Measurements from ENCODE around the gene ZNF253. TPM values are rescaled to one million over a fixed set of nuclear protein-coding genes. Genes with fewer than 3 reads are reported as not detected.

The ZNF253 gene
- total and polyA plus RNA-seq, 4 donors = 1.7 to 3.7 (median 2.8) TPM

- 66% methylated on average over 1 of the region's 1 CpG for WGBS
- H3K27me3 ChIP-seq (ENCODE audit: control insufficient read depth in 4 of 4, insufficient read depth in 4 of 4, low read length in 3 of 4) = no peaks in the 10 kb centered on the region
- no peak overlapping the region for H3K9ac ChIP-seq (ENCODE audit: low read depth in 1 of 2, low read length in 2 of 2)
- H3K9me3 ChIP-seq (ENCODE audit: control insufficient read depth in 4 of 4, low read length in 3 of 4) = peaks cover 0 to 19% (median 4%) of the 10 kb centered on the region in 4 donors
- DNase-seq (ENCODE audit: low spot score) = no peak
- H3K4me3 ChIP-seq (ENCODE audit: low read depth in 1 of 3, low read length in 3 of 3) = no peak overlapping the region
- H3K27ac ChIP-seq (ENCODE audit: low read depth in 1 of 2, low read length in 2 of 2) = no peak overlapping the region
- no peaks in the 10 kb centered on the region for H3K36me3 ChIP-seq (ENCODE audit: control insufficient read depth in 4 of 4, insufficient read depth in 3 of 4, low read depth in 1 of 4, low read length in 3 of 4)
- TF ChIP-seq FOXA2 (IDR thresholded peaks at IDR 0.05) = no peak
- TF ChIP-seq HNF4A (conservative IDR thresholded peaks at IDR 0.05) = no peak
- TF ChIP-seq EGR1 (IDR thresholded peaks at IDR 0.05; ENCODE audit: low read depth in 2 of 2) = no peak
- TF ChIP-seq, protein P1, sequence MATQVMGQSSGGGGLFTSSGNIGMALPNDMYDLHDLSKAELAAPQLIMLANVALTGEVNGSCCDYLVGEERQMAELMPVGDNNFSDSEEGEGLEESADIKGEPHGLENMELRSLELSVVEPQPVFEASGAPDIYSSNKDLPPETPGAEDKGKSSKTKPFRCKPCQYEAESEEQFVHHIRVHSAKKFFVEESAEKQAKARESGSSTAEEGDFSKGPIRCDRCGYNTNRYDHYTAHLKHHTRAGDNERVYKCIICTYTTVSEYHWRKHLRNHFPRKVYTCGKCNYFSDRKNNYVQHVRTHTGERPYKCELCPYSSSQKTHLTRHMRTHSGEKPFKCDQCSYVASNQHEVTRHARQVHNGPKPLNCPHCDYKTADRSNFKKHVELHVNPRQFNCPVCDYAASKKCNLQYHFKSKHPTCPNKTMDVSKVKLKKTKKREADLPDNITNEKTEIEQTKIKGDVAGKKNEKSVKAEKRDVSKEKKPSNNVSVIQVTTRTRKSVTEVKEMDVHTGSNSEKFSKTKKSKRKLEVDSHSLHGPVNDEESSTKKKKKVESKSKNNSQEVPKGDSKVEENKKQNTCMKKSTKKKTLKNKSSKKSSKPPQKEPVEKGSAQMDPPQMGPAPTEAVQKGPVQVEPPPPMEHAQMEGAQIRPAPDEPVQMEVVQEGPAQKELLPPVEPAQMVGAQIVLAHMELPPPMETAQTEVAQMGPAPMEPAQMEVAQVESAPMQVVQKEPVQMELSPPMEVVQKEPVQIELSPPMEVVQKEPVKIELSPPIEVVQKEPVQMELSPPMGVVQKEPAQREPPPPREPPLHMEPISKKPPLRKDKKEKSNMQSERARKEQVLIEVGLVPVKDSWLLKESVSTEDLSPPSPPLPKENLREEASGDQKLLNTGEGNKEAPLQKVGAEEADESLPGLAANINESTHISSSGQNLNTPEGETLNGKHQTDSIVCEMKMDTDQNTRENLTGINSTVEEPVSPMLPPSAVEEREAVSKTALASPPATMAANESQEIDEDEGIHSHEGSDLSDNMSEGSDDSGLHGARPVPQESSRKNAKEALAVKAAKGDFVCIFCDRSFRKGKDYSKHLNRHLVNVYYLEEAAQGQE (IDR thresholded peaks at IDR 0.05) = no peak
- TF ChIP-seq HNF4G (IDR thresholded peaks at IDR 0.05) = no peak
- no peak for TF ChIP-seq FOXA1 (IDR thresholded peaks at IDR 0.05)
- TF ChIP-seq NR2F2 (IDR thresholded peaks at IDR 0.05) = no peak
- TF ChIP-seq MAX (IDR thresholded peaks at IDR 0.05) = no peak
- TF ChIP-seq GABPA (IDR thresholded peaks at IDR 0.05 in 1 of 2, conservative IDR thresholded peaks at IDR 0.05 in 1 of 2) = no peak
- TF ChIP-seq, protein P2, sequence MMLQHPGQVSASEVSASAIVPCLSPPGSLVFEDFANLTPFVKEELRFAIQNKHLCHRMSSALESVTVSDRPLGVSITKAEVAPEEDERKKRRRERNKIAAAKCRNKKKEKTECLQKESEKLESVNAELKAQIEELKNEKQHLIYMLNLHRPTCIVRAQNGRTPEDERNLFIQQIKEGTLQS (IDR thresholded peaks at IDR 0.05) = no peak
- TF ChIP-seq RXRA (IDR thresholded peaks at IDR 0.05) = no peak
- TF ChIP-seq SP1 (IDR thresholded peaks at IDR 0.05) = no peak
- no peak for TF ChIP-seq YY1 (IDR thresholded peaks at IDR 0.05)
- TF ChIP-seq TAF1 (conservative IDR thresholded peaks at IDR 0.05) = no peak
- TF ChIP-seq RAD21 (IDR thresholded peaks at IDR 0.05) = no peak
- TF ChIP-seq JUND (IDR thresholded peaks at IDR 0.05) = no peak
- no peak for TF ChIP-seq ZBTB33 (IDR thresholded peaks at IDR 0.05)
- TF ChIP-seq CTCF (IDR thresholded peaks at IDR 0.05; ENCODE audit: low read depth, low read length, missing input control) = no peak
- H3K4me1 ChIP-seq (ENCODE audit: control insufficient read depth in 4 of 4, insufficient read depth in 4 of 4, low read length in 3 of 4) = no peaks in the 10 kb centered on the region
Measured at GRCh38 chr19:19911150-19911549, 45.5 kb downstream of the ZNF253 start.

Measured in liver (tissue), 9 donors.